Endometrium (tissue), 2 donors: ENCODE results near the gene MYORG.

Source experiments
- FAIRE-seq: peaks from 2 replicates; lab custom pipeline; 2012; peaks lifted over from hg19 to GRCh38; lab: Jason Lieb, UNC
- donor health status: control.
- donor health status: control.

MYORG gene

GRCh38 chr9:34376596-34377403 is at the start of gene MYORG:
MYORG (minus strand) TSS chr9:34376898; CDS start chr9:34372943, 3,955 bp downstream.
- FAIRE-seq: no peak

- no peak for FAIRE-seq
These were observed 43.2 kb upstream of the MYORG start for GRCh38 chr9:34419716-34420504.

GRCh38 chr9:34417734-34418133 is 41.0 kb upstream of the MYORG start:
- FAIRE-seq: no peak

- FAIRE-seq: no peak
These were observed 36.6 kb upstream of the MYORG start for GRCh38 chr9:34413231-34413852.

DNA sequence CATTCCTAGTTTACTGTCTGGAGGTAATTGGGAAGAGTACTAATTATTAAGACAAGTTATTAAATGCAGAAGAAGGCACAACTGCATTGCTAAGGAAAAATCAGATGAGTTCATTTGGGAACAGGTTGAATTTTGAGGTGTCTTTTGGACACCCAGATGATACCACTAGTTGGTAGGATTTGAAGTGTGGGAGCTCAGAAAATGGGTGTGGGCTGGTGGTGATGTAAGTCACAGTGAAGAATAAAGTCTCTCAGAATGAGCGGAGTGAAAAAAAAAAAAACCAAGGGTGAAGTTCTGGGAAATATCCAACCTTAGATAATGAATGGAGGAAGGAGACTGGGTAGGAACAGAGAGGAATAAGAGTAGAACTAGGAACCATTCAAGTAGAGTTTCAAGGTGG is 35.6 kb upstream of the MYORG start:
- no peak for FAIRE-seq

- no peak for FAIRE-seq
These were observed 32.5 kb upstream of the MYORG start for GRCh38 chr9:34409154-34409553.

DNA sequence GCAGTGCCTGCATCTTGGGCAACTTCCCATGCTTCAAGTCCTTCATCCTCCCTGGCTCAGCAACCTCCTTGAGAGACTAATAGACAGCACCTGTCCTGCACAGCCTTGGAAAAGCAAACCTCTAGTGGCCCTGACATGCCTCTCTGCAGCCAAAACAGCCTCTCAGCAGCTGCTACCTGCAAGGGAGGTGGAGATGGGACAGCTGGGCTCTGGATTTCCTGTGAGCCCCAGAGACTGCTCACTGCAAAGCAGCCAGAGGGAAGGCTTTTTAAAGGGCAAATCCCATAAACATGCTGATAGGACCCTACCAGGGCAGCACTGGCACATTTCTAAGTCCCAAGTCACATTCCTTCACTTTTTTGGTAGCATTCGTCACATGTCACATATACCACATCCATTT is 31.5 kb upstream of the MYORG start:
- FAIRE-seq: no peak

DNA sequence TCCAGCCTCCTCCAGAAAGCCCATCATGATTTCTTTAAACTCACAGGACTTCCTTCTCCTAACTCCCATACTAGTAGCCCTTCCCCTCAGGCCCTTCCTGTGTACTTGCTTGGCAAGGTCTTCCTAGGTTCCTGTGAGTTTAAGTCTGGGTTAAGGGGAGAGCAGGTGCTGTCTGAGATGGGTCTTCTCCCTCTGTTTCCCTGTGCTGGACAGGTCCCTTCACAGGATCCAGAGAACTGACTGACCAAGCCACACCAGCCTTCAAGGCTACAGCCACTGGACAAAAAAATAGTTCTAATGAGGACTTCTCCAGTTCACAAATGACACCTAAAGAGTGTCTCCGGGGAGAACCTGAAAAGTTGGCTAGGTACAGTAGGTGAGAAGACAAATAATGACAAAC is 29.5 kb upstream of the MYORG start:
- FAIRE-seq: no peak

DNA sequence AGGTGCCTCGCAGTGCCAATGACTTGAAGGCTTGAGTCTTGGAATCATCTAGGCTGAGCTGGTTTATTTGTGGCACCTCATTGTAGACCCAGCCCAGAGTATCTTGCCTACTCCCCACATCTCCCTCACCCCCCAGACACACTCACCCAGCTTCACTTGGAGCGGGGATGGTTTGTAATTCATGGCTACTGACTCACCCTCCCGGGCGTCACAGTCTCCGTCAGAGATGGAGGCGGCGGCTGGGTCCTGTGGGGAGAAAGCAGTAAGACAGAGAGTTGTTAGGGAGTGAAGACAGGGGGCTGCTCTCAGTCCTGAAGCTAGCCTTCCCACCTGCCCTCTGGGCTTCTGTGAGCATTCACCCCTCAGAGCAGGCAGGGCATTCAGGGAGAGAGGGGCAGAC is 29.0 kb upstream of the MYORG start:
- no peak for FAIRE-seq

DNA sequence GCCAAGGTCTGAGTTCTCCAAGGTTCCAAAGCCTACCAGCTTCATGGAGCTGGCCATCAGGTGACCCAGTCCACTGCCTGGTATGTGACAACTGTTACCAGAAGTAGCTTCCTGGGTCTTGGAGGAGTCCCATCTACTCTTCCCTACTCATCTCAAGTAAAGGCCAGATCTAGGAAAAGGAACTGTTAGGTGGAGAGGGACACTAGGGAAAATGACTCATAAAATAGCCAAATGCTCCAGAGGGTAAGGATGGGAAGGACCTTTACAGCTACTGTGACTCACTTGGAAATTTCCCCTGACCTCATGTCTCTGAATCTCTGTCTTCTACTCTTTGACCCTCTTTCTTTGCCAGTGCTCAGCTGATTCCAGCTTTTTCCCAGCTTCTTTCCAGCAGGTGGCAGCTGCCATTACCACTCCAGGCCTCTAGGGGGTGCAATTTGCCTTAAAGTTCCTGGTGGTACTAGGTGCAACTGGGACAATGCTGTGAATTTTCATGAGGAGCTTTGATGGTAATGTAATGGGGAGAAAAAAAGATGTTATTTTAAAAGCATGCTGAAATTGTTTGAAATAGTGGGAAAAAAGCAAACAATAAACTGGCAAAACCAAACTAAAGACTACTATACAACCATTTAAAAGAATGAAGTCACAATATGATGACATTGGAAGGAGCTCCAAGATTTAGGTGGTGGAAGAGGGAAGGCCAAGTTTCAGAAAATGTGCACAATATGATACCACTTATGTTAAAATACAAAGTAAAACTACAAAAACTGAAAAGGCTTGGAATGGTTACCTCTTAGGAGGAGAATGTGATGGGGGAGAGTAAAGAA is 27.1 kb upstream of the MYORG start:
- FAIRE-seq: peak; percentile 65

DNA sequence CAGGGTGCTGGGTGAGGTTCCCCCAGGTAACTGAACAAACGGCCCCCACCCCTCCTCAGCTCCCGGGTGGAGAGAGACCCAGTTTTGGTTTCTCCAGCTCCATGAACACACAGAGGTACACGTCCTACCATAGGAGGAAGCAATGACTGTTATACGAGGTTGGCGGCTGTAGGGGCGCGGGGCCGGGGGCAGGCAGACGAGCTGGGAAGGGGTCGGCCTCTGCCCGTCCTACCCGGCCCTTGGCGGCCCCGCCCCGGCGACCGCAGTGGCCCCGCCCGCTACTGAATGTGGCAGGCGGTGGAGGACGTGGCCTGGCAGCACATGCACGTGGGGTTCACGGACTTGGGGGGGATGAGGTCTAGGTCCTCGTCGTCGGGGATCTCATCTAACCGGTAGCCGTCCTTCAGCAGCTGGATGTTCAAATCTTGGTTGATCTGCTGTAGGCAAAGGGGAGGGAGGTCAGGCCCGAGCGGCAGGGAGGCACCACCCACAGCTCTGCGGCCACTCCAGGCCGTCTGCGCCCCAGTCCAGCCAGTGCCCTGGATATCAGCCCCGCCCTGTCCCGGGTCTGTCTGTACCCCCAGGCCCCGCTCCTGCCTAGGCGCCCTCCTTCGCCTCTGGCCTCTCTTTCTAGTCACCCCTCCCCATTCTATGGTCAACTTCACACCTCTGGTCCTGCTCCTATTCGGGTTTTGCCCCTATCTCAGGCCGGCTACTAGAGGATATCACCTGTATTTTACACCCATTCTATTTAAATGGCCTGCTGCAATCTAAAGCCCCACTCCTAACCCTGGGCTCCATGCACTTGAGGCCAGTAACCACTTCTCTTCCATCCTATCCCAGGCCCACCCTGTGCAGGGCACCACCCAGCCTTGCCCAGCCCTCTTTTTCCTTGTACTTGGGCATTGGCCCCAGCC is 24.2 kb upstream of the MYORG start:
- FAIRE-seq: no peak

GRCh38 chr9:34400275-34400674 is 23.6 kb upstream of the MYORG start:
- FAIRE-seq: no peak

DNA sequence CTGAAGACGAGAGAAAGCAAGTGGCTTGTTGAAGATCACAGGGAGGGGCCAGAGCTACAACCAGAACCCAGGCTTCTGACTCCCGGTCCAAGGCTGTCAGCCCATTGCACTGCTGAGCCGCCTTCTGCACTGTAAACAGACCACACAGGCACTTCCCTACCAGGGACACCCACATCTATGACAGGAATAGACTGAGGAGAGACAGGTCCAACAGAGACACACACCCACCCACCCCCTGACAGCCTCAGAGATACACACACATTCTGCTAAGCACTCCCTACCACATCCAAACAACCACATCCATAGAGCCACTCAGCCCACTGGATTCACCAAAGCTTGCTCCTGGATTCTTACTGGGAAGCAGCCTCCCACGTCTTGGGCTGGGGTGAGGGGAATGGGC is 23.0 kb upstream of the MYORG start:
- FAIRE-seq: no peak

- FAIRE-seq: no peak
These were observed 22.2 kb upstream of the MYORG start for GRCh38 chr9:34398875-34399274.

GRCh38 chr9:34396276-34397214 is 19.8 kb upstream of the MYORG start:
- FAIRE-seq: no peak

DNA sequence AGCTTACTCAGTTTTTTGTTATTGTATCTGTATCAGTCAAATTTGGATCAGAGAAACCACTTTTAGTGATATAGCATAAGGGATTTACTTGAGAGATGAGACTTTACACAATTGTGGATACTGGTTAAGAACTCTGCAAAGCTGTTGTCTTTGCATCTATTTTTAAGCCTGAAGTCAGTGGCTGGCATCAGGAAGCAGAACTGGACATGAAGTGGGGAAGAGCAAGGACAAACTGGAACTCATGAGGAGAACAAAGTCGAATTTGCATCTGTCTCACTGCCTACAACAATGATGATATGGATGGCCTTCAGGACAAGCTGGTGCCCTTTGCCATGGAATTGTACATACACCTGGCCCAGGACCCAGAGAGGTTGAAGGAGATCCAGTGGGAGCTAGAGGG is 15.8 kb upstream of the MYORG start:
- no peak for FAIRE-seq

DNA sequence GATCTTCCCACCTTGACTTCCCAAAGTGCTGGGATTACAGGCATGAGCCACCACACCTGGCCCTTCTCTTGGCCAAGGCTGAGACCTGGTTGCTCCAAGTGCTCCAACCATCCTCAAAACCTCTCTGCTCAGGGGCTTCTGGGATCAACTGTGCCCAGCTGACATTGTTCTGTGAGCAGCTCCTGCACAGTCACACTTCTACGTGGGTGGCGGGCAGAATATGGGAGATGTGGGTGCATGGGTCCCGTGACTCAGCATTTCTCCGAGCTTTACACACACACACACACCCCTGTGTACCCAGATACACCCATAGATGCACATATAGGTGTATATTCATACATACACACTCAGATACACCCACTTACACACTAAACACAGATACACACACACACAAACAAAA is 10.5 kb upstream of the MYORG start:
- no peak for FAIRE-seq

- FAIRE-seq: no peak
These were observed 10.0 kb upstream of the MYORG start for GRCh38 chr9:34386656-34387055.

GRCh38 chr9:34385561-34386230 is 9.0 kb upstream of the MYORG start:
- no peak for FAIRE-seq
